ENCODE results near the gene SLC50A1.

The SLC50A1 gene

GRCh38 chr1:155110381-155110780, 25.3 kb upstream of the SLC50A1 start:
- H3K4me2 ChIP-seq: no peak overlapping the region
- peaks cover 3% of the 10 kb centered on the region; the same call in 1 of the 2 replicates for H3K27me3 ChIP-seq (ENCODE audit: insufficient read depth, low read depth)
- H3K79me2 ChIP-seq (ENCODE audit: insufficient read depth, low read depth): no peaks in the 10 kb centered on the region
- H3K9ac ChIP-seq: no peak overlapping the region
- no peaks in the 10 kb centered on the region for H4K20me1 ChIP-seq (ENCODE audit: insufficient read depth)
- H3K27ac ChIP-seq: no peak overlapping the region
- H3K4me1 ChIP-seq (ENCODE audit: low read depth, poor library complexity, severe bottlenecking): no peaks in the 10 kb centered on the region
- no peaks in the 10 kb centered on the region for H3K36me3 ChIP-seq (ENCODE audit: insufficient read depth)
- TF ChIP-seq, protein P1, sequence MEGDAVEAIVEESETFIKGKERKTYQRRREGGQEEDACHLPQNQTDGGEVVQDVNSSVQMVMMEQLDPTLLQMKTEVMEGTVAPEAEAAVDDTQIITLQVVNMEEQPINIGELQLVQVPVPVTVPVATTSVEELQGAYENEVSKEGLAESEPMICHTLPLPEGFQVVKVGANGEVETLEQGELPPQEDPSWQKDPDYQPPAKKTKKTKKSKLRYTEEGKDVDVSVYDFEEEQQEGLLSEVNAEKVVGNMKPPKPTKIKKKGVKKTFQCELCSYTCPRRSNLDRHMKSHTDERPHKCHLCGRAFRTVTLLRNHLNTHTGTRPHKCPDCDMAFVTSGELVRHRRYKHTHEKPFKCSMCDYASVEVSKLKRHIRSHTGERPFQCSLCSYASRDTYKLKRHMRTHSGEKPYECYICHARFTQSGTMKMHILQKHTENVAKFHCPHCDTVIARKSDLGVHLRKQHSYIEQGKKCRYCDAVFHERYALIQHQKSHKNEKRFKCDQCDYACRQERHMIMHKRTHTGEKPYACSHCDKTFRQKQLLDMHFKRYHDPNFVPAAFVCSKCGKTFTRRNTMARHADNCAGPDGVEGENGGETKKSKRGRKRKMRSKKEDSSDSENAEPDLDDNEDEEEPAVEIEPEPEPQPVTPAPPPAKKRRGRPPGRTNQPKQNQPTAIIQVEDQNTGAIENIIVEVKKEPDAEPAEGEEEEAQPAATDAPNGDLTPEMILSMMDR (conservative IDR thresholded peaks at IDR 0.05; ENCODE audit: low read depth, low read length): no peak
- no peak overlapping the region for H3K4me3 ChIP-seq (IDR thresholded peaks at IDR 0.05; ENCODE audit: insufficient read depth, low read depth, low read length)
- H2AFZ ChIP-seq (ENCODE audit: low read depth): no peak overlapping the region

- Histone ChIP-seq H3K4me2 (no peak overlapping the region), H3K4me1 (ENCODE audit: low read depth, poor library complexity, severe bottlenecking) (no peaks in the 10 kb centered on the region), H3K27me3 (ENCODE audit: insufficient read depth, low read depth) (peaks cover 3% of the 10 kb centered on the region; the same call in 1 of the 2 replicates), H4K20me1 (ENCODE audit: insufficient read depth) (no peaks in the 10 kb centered on the region), H3K9ac (no peak overlapping the region), H3K79me2 (ENCODE audit: insufficient read depth, low read depth) (no peaks in the 10 kb centered on the region), H3K4me3 (IDR thresholded peaks at IDR 0.05; ENCODE audit: insufficient read depth, low read depth, low read length) (no peak overlapping the region), H3K36me3 (ENCODE audit: insufficient read depth) (no peaks in the 10 kb centered on the region), H3K27ac (no peak overlapping the region), H2AFZ (ENCODE audit: low read depth) (no peak overlapping the region)
- TF ChIP-seq, protein P1 (conservative IDR thresholded peaks at IDR 0.05; ENCODE audit: low read depth, low read length): no peak
Observed at GRCh38 chr1:155110826-155111225, 24.8 kb upstream of the SLC50A1 start.

- TF ChIP-seq, protein P1 (conservative IDR thresholded peaks at IDR 0.05; ENCODE audit: low read depth, low read length): no peak
Observed at GRCh38 chr1:155113450-155113980, 22.1 kb upstream of the SLC50A1 start.

GRCh38 chr1:155116113-155116764, 19.4 kb upstream of the SLC50A1 start:
- Histone ChIP-seq H2AFZ (ENCODE audit: low read depth) (no peak overlapping the region), H3K4me3 (IDR thresholded peaks at IDR 0.05; ENCODE audit: insufficient read depth, low read depth, low read length) (no peak overlapping the region), H3K36me3 (ENCODE audit: insufficient read depth) (no peaks in the 10 kb centered on the region), H3K4me1 (ENCODE audit: low read depth, poor library complexity, severe bottlenecking) (peaks cover 16% of the 10 kb centered on the region), H3K27ac (no peak overlapping the region), H3K4me2 (no peak overlapping the region), H3K27me3 (ENCODE audit: insufficient read depth, low read depth) (peaks cover 43% of the 10 kb centered on the region), H3K9ac (no peak overlapping the region), H4K20me1 (ENCODE audit: insufficient read depth) (no peaks in the 10 kb centered on the region), H3K79me2 (ENCODE audit: insufficient read depth, low read depth) (no peaks in the 10 kb centered on the region)
- TF ChIP-seq, protein P1 (conservative IDR thresholded peaks at IDR 0.05; ENCODE audit: low read depth, low read length): no peak

More at GRCh38 chr1:155113450-155113980, 22.1 kb upstream of the SLC50A1 start:
- peaks cover 16% of the 10 kb centered on the region for H3K27me3 ChIP-seq (ENCODE audit: insufficient read depth, low read depth)
- H3K4me1 ChIP-seq (ENCODE audit: low read depth, poor library complexity, severe bottlenecking): peaks cover 12% of the 10 kb centered on the region
- no peaks in the 10 kb centered on the region for H3K36me3 ChIP-seq (ENCODE audit: insufficient read depth)
- no peak overlapping the region for H3K27ac ChIP-seq
- H3K4me2 ChIP-seq: no peak overlapping the region
- no peak overlapping the region for H3K4me3 ChIP-seq (IDR thresholded peaks at IDR 0.05; ENCODE audit: insufficient read depth, low read depth, low read length)
- H3K79me2 ChIP-seq (ENCODE audit: insufficient read depth, low read depth): no peaks in the 10 kb centered on the region
- no peak overlapping the region for H3K9ac ChIP-seq
- H4K20me1 ChIP-seq (ENCODE audit: insufficient read depth): no peaks in the 10 kb centered on the region
- no peak overlapping the region for H2AFZ ChIP-seq (ENCODE audit: low read depth)
